GF-D8 (cell line): ENCODE results near the gene POU3F1.

Experiments
- DNase-seq: peaks from one replicate; lab custom pipeline; 2025; lab: John Stamatoyannopoulos, UW

POU3F1 gene

GRCh38 chr1:38046333-38046883, at the start of gene POU3F1:
Gene POU3F1, minus strand, starts transcription at chr1:38046793. Its CDS starts 50 bp downstream, at chr1:38046743.
- no peak for DNase-seq

GRCh38 chr1:38095454-38095931, 48.9 kb upstream of the POU3F1 start:
- no peak for DNase-seq

DNA sequence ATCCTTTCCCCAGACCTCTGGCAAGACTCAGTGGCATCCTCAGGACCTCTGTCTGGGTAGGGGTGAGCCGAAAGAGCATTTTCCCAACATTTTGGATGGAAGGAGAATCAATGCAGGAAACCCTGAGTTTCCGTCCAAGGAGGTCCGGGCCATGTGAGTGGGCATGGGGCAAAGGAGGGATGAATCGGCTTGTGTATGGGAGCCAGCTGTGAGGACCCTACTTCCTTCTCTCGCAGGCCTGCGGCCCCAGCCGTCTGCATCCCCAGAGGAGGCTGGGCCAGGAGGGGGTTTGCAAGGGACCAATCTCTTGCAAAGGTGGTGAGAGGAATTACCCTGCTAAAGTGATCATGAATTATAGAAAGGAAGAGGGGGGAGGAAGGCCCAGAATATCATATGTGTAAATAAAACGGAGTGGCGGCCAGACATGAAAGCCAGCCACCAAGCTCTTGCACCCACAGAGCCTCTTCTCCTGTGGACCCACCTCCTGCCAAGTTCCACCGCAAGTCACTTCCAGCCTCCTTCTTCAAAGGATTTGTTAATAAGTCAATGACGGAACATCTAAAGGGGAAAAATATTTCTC, 48.2 kb upstream of the POU3F1 start:
- no peak for DNase-seq

- no peak for DNase-seq
These were observed 47.3 kb upstream of the POU3F1 start for GRCh38 chr1:38093569-38094520.

DNA sequence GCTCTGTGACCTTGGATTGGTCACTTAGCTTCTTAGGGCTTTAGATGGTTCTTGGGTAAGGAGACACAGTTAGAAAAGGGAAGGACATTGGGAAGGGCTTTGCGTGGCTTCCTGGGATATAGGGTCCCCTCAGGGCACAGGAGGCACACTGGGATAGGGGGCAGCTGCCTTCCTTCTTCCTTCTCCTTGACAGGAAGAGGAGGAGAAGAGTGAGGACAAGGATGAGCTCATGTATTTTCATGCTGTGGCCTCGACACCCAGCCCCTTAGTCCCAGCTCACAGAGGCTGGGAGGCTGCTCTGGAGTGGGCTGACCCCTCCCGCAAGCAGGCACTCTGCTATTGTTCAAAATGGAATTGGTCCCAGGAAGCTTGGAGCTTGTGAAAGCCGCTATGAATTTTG, 45.7 kb upstream of the POU3F1 start:
- DNase-seq: no peak

DNA sequence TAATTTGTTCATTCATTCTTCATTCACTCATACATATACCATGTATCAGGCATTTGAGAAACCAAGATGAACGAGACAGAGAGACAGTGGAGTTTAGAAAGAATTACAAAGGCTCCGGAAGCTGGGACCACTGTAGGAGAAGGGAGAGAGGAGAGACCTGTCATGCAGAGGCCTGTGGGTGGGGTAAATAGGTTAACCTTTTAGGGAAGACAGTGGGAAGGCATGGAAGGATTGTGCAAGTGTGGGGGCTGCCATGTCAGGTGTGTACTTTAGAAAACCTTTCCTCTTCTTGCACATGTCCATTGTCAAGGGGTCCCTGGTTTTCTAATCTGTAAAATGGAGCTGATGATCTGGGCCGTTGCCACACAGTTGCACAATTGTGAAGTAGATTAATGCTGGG, 44.2 kb upstream of the POU3F1 start:
- no peak for DNase-seq

DNA sequence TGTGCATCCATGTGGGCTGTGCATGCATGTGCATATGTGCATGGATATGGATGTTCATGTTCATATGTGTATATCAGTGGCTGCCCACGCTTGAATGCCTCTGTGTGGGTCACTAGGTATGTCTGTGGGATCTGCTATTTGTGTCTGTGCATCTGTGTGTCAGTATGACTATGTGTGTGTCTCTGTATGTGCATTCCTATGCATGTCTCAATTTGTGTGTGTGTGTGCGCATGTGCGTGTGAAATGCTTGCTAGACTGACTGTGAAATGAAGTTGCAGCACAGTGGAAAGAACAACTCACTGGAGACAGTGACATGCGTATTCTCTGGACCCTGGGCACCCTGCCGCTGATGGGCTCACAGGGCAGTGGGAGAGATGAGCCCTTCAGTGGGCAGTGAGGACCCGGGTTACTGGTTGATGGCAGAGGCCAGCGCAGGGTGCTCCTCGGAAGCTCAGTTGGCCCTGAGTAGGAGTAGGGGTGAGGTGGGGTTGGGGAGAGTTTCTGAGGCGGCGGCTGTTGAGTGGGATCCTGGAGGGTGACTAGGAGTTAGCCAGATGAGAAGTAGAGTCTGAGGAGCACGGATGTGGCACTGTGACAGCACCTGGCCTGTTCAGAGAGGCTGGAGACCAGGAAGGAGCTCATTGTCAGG, 43.2 kb upstream of the POU3F1 start:
- DNase-seq: no peak

DNA sequence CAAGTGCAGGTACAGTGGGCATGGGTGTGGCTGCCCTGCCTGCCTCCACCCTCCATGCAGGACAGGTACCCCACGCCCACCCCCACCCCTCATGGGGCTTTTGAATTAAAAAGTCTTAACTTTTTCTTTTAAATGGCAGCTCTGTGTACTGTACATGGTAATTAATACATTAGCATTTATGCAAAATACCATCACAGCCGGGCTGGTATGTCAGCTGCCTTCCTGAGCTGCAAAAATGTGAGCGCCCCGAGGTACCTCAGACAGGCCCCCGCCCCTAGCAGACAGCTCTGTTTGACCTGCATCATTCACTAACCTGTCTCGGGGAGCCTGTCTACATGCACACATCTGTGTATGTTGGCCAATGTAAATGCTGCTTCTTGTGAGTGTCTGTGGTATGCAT, 42.2 kb upstream of the POU3F1 start:
- DNase-seq: no peak

DNA sequence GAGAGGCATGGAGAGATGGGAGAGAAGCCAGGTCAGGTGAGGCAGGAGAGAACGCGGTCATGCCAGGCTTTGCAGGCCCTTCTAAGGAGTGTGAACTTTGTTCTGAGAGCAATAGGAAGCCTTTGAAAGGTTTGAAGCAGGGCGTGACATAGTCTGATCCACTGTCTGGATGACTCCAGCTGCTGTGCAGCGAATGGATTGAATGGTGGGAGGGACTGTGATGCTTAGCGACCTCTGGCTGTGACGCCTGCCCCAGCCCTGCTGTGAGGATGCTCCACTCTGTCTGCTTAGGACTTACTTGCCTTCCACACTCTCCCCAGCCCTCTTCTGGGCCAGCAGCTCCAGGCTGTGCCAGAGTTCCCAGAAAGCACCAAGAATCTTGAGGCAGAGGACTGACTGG, 41.8 kb upstream of the POU3F1 start:
- DNase-seq: no peak

GRCh38 chr1:38087676-38088075, 41.1 kb upstream of the POU3F1 start:
- DNase-seq: no peak

- no peak for DNase-seq
These were observed 39.2 kb upstream of the POU3F1 start for GRCh38 chr1:38085666-38086330.

DNA sequence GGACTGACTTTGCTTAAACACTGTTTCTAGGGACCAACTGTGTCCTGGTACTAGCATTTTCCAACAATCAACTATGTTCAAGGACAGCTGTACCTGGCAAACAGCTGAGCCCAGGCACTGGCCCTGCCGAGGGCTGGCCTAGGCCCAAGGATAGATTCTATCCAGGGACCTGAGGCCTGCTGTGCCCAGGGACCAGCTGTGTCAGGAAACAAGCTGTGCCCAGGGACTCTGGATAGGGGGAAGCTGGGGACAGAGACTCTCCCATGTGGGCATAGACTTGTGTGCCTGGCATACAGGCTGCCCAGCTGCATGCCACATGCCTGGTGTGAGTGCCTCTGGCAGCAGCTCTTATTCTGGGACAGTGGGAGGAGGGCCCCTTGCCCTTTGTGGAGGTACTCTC, 38.1 kb upstream of the POU3F1 start:
- DNase-seq: no peak

GRCh38 chr1:38084113-38084512, 37.5 kb upstream of the POU3F1 start:
- DNase-seq: no peak

- DNase-seq: no peak
These were observed 36.9 kb upstream of the POU3F1 start for GRCh38 chr1:38083541-38083940.

DNA sequence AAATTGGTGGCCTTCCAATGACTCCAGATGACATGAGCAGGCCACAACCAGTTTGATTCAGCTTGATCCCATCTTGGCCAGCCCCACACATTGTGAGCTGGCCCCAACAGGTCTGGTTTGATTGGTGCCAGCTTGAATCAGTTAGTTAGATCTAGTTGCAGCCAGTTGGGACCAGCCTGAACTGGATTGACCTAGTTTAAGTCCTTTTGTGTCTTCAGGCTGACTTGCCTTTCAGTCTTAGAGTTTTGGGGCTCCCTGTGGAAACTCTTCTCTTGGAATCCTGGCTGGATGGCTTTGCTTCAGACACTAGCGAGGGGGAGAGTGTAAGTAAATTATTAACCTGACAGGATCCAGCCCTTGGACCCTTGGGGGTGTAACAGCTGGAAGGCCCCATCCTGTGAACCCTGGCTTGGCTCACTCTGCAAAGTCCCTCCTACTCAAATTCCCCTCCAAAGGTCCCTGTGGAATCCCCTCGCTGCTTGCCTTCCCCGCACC, 36.2 kb upstream of the POU3F1 start:
- DNase-seq: no peak

DNA sequence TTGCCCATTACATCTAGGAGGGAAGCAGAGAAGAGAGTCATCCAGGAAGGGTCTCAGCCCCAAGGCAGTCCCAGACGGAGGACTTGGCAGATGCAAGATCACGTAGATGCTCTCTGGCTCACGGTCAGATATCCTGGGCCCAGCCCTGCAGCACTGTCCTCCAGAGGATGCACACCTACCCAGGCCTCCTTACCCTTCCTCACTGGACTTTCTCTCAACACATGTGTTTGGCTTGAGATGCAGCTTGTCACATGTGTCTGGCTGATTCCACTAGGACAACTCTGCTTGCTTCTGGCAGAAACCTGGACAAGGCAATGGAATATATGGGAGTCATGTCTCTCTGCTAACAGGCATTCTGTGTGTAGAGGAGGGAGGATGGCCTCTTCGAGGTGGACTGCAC, 32.4 kb upstream of the POU3F1 start:
- DNase-seq: no peak

DNA sequence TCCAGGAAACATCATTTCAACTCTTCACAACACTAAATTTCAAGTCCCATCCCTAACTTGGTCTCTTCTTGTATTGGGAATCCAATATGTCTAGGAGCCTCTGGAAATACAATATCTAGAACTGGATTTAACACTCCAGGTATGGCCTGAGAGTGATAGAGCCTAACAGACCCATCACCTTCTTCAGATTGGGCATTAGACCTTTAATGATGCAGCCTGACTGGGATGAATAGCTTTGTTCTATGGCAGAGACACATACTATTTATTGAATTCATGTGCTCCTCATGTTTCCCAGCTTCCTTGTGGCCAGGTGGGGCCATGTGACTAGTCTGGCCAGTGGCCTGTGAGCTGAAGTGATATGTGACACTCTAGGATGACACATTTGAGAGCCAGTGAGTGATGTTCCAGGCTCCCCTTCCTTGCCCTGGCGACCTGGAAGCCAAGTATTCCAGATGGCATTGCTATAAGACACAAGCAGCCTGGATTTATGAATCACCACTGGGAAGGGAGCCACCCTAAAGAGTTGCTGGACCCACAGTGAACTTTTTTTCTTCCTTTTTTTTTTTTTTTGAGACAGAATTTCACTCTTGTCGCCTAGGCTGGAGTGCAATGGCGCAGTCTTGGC, 31.0 kb upstream of the POU3F1 start:
- DNase-seq: no peak

DNA sequence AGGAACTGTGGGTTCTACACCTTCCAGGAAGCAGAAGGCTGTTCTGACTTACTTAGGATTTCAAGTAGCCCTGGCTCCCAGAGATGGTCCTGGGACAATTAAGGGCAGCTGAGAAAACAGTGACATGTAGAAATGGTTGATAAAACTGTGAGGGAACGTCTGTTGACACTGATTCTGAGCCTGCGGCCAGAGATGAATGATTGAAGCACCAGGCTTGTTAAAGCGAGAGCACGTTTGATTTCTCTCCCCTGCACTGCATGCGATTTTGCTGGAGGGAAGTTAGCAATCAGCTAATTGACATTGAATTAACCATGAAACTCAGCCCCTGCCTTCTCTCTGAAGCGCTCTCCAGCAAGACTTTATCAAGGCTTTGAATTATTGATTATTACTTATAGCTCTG, 29.9 kb upstream of the POU3F1 start:
- DNase-seq: no peak

GRCh38 chr1:38076038-38076437, 29.4 kb upstream of the POU3F1 start:
- DNase-seq: no peak

DNA sequence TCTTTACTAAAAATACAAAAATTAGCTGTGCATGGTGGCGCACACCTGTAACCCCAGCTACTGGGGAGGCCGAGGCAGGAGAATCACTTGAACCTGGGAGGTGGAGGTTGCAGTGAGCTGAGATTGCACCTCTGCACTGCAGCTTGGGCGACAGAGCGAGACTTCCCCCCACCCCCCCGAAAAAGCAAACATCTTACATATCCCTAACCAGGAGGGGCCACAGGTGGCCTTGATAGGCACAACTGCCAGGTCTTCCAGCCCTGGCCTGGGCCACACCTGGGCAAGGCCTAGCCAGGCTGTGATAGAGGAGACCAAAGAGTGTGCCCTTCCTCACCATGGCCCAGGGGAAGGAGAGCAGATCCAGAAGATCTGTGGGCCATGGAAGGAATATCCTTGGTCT, 28.6 kb upstream of the POU3F1 start:
- DNase-seq: no peak

DNA sequence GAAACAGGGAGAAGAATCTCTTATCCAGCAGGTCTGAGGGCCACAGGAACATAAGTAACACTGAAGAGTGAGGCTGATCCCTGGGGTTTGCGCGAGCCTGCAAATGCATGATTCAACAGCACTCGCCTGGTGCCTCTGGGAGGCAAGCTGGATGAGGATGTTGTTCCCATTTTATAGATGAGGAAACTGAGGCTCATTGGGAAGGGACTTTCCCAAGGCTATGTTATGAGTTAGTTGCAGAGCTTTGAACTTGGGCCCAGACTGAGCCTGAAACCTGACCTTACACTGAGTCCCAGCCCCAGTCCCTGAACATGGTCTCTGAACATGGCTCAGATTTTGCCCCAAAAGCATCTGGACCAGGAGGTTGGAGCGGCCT, 27.7 kb upstream of the POU3F1 start:
- DNase-seq: no peak
